Peyer's patch (tissue), 4 donors: ENCODE measurements around the gene TSHZ1.

Experiments
- CTCF ChIP-seq, 6 experiments: fragments of 450-650 bp in 4 of 6; fragments of 200-600 bp in 2 of 6; sonication (generic) in 1 of 6; IDR thresholded peaks; one replicate each; pipeline ENCODE4 v1.5.1; 2017 to 2019; ENCODE audit warnings: antibody characterized with exemption in 6 of 6, mild to moderate bottlenecking in 3 of 6, moderate library complexity in 1 of 6
- POLR2A ChIP-seq, 2 donors: fragments of 450-650 bp; IDR thresholded peaks; one replicate each; pipeline ENCODE4 v1.5.1; 2017; ENCODE audit warnings: antibody characterized with exemption in 2 of 2, mild to moderate bottlenecking in 2 of 2, moderate library complexity in 2 of 2

DNA sequence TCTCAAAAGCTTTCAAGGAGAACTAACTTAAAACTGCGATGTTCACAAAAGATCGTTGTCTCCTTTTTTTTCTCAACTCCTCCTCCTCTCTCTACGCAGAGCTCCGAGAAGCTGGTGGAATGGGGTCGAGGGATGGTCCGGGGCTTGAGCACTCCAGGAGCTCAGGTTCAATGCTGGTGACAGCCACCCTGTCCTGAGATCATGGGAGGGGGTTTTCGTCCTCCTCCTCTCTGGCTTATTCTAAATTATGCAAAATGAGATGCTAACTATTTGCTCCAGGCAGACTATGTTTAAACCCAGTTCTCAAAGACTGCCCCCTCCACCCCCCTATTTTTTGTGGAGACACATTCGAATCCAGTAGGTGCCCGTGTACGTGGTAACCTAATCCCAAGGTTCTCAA, 11.8 kb downstream of the TSHZ1 start:
- TF ChIP-seq POLR2A (IDR thresholded peaks at IDR 0.05): no peak
- TF ChIP-seq CTCF (IDR thresholded peaks at IDR 0.05): no peak
